H9 (cell line): Measurements from ENCODE around the gene TMEM233. TPM values are rescaled to one million over a fixed set of nuclear protein-coding genes. Genes with fewer than 3 reads are reported as not detected.

ENCODE experiments used
- DNase-seq: peaks from one replicate; pipeline ENCODE4 v3.0.0-alpha.2; 2017
- H2AFZ ChIP-seq: one replicate; pipeline ENCODE4 v1.6.1; 2013; ENCODE audit warnings: mild to moderate bottlenecking, low read length, control low read depth, moderate library complexity
- H2AK5ac ChIP-seq: 2 replicates; pipeline ENCODE4 v1.6.1; 2013; ENCODE audit warnings: low read length, control low read depth, mixed read lengths; ENCODE audit not compliant: insufficient read length
- H2BK120ac ChIP-seq: one replicate; pipeline ENCODE4 v1.6.1; 2013; ENCODE audit warnings: low read depth, mild to moderate bottlenecking, low read length, control low read depth, inconsistent platforms; ENCODE audit not compliant: poor library complexity, severe bottlenecking
- H2BK12ac ChIP-seq: 2 replicates; pipeline ENCODE4 v1.6.1; 2013; ENCODE audit warnings: low read length, control low read depth, mixed read lengths, low read depth; ENCODE audit not compliant: insufficient read length
- H2BK15ac ChIP-seq: 2 replicates; pipeline ENCODE4 v1.6.1; 2013; ENCODE audit warnings: low read depth, low read length, control low read depth
- H2BK20ac ChIP-seq: one replicate; pipeline ENCODE4 v1.6.1; 2013; ENCODE audit warnings: low read depth, mild to moderate bottlenecking, low read length, control low read depth, inconsistent platforms; ENCODE audit not compliant: poor library complexity, severe bottlenecking
- H2BK5ac ChIP-seq: 2 replicates; pipeline ENCODE4 v1.6.1; 2013; ENCODE audit warnings: low read length, control low read depth, mixed read lengths; ENCODE audit not compliant: insufficient read length
- H3K14ac ChIP-seq: 2 replicates; pipeline ENCODE4 v1.6.1; 2013; ENCODE audit warnings: low read length, control low read depth; ENCODE audit not compliant: insufficient read depth
- H3K18ac ChIP-seq: 2 replicates; pipeline ENCODE4 v1.6.1; 2013; ENCODE audit warnings: low read depth, mild to moderate bottlenecking, mixed read lengths, low read length, control low read depth; ENCODE audit not compliant: insufficient read length
- H3K23ac ChIP-seq: 2 replicates; pipeline ENCODE4 v1.6.1; 2013; ENCODE audit warnings: low read length, control low read depth, mixed read lengths, low read depth; ENCODE audit not compliant: insufficient read length
- H3K23me2 ChIP-seq: 2 replicates; pipeline ENCODE4 v1.6.1; 2013; ENCODE audit warnings: low read depth, mild to moderate bottlenecking, mixed read lengths, low read length, control low read depth; ENCODE audit not compliant: insufficient read length, poor library complexity, severe bottlenecking
- H3K27ac ChIP-seq: 2 replicates; pipeline ENCODE4 v1.5.1; 2013; ENCODE audit warnings: low read length, control low read depth, mixed read lengths, low read depth; ENCODE audit not compliant: insufficient read length
- H3K27me3 ChIP-seq: 2 replicates; pipeline ENCODE4 v1.6.1; 2013; ENCODE audit warnings: low read length, control low read depth, inconsistent platforms; ENCODE audit not compliant: insufficient read depth
- H3K4ac ChIP-seq: 2 replicates; pipeline ENCODE4 v1.6.1; 2013; ENCODE audit warnings: low read depth, mild to moderate bottlenecking, control low read depth, inconsistent platforms, low read length, moderate library complexity
- H3K4me1 ChIP-seq: 2 replicates; pipeline ENCODE4 v1.6.1; 2013; ENCODE audit warnings: low read length, control low read depth, inconsistent platforms; ENCODE audit not compliant: insufficient read depth
- H3K4me2 ChIP-seq: 2 replicates; pipeline ENCODE4 v1.6.1; 2013; ENCODE audit warnings: low read length, control low read depth, mixed read lengths; ENCODE audit not compliant: insufficient read length, insufficient read depth
- H3K56ac ChIP-seq: 2 replicates; pipeline ENCODE4 v1.6.1; 2013; ENCODE audit warnings: low read depth, mild to moderate bottlenecking, mixed read lengths, low read length, control low read depth; ENCODE audit not compliant: insufficient read length
- H3K79me1 ChIP-seq: 2 replicates; pipeline ENCODE4 v1.6.1; 2013; ENCODE audit warnings: low read depth, mild to moderate bottlenecking, moderate library complexity, low read length, control low read depth, inconsistent platforms; ENCODE audit not compliant: insufficient read depth, poor library complexity, severe bottlenecking
- H3K79me2 ChIP-seq: 2 replicates; pipeline ENCODE4 v1.6.1; 2013; ENCODE audit warnings: low read length, control low read depth, inconsistent platforms; ENCODE audit not compliant: insufficient read depth
- H3K9ac ChIP-seq: 2 replicates; pipeline ENCODE4 v1.6.1; 2013; ENCODE audit warnings: low read length, control low read depth, mixed read lengths; ENCODE audit not compliant: insufficient read length; ENCODE audit errors: extremely low read depth
- H3K9me3 ChIP-seq: one replicate; pipeline ENCODE4 v1.6.1; 2013; ENCODE audit warnings: low read depth, low read length, inconsistent platforms; ENCODE audit not compliant: control insufficient read depth
- H3T11ph ChIP-seq: one replicate; pipeline ENCODE4 v1.6.1; 2013; ENCODE audit warnings: mild to moderate bottlenecking, low read length, control low read depth, inconsistent platforms
- H4K20me1 ChIP-seq: one replicate; pipeline ENCODE4 v1.6.1; 2013; ENCODE audit not compliant: control insufficient read depth, insufficient read length, insufficient read depth
- H4K5ac ChIP-seq: 2 replicates; pipeline ENCODE4 v1.6.1; 2013; ENCODE audit warnings: low read depth, mild to moderate bottlenecking, mixed read lengths, low read length, control low read depth; ENCODE audit not compliant: insufficient read length
- H4K8ac ChIP-seq: replicated peaks from 2 replicates; pipeline ENCODE4 v1.6.1; 2013; ENCODE audit warnings: low read length, control low read depth, mixed read lengths, low read depth; ENCODE audit not compliant: insufficient read length
- H4K91ac ChIP-seq: 2 replicates; pipeline ENCODE4 v1.6.1; 2013; ENCODE audit warnings: low read depth, mild to moderate bottlenecking, moderate library complexity, mixed read lengths, low read length, control low read depth; ENCODE audit not compliant: insufficient read length
- H3K27ac Mint-ChIP-seq, 3 experiments: 2 replicates in 2 of 3; 3 replicates in 1 of 3; pipeline ENCODE4 v1.8.0; 2020 to 2021; ENCODE audit warnings: mixed read lengths in 3 of 3, mild to moderate bottlenecking in 1 of 3, moderate library complexity in 1 of 3
- H3K27me3 Mint-ChIP-seq: 2 replicates; pipeline ENCODE4 v1.8.0; 2021; ENCODE audit warnings: low read depth, mild to moderate bottlenecking, moderate library complexity, mixed read lengths
- H3K36me3 Mint-ChIP-seq, 3 experiments: 2 replicates in 2 of 3; 3 replicates in 1 of 3; pipeline ENCODE4 v1.8.0; 2020 to 2021; ENCODE audit warnings: low read depth in 3 of 3, mixed read lengths in 3 of 3; ENCODE audit not compliant: insufficient read depth in 1 of 3
- H3K4me1 Mint-ChIP-seq, 2 experiments: 2 replicates each; pipeline ENCODE4 v1.8.0; 2020; ENCODE audit warnings: mixed read lengths in 2 of 2
- H3K4me3 Mint-ChIP-seq, 2 experiments: 2 replicates in 1 of 2; 3 replicates in 1 of 2; pipeline ENCODE4 v1.8.0; 2020 to 2021; ENCODE audit warnings: mild to moderate bottlenecking in 2 of 2, mixed read lengths in 2 of 2, moderate library complexity in 1 of 2
- H3K9me3 Mint-ChIP-seq, 2 experiments: 2 replicates in 1 of 2; 3 replicates in 1 of 2; pipeline ENCODE4 v1.8.0; 2020; ENCODE audit warnings: mild to moderate bottlenecking in 2 of 2, mixed read lengths in 2 of 2, moderate library complexity in 1 of 2
- CTCF ChIP-seq: fragments of 200-600 bp; sonication (generic); conservative IDR thresholded peaks from 3 replicates; pipeline ENCODE4 v1.8.0; 2021; ENCODE audit warnings: antibody characterized with exemption, mild to moderate bottlenecking
- total RNA-seq: library from RNA; stranded (reverse); gene quantifications from 2 replicates; pipeline ENCODE4 v1.2.1, GENCODE V29; 2021

Gene TMEM233
- total RNA-seq, 1 experiment from 2014 or later, result not detected

GRCh38 chr12:119614705-119615104 is 21.1 kb downstream of the TMEM233 start:
- TF ChIP-seq CTCF, result no peak
- H3K79me2 ChIP-seq, result no peaks in the 10 kb centered on the region
- H2BK5ac ChIP-seq, result no peak overlapping the region
- Mint-ChIP-seq H3K4me1 (no peaks in the 10 kb centered on the region), H3K36me3 (peaks cover 5 to 22% (median 10%) of the 10 kb centered on the region in 3 experiments), H3K27ac (no peak overlapping the region), H3K9me3 (peaks cover 32 to 34% of the 10 kb centered on the region in 2 experiments), H3K4me3 (no peak overlapping the region; a peak in 1 of 5 replicates), H3K27me3 (peaks cover 16% of the 10 kb centered on the region)
- H3T11ph ChIP-seq, result no peak overlapping the region
- no peak overlapping the region for H2BK20ac ChIP-seq
- no peak overlapping the region for H3K14ac ChIP-seq
- H4K5ac ChIP-seq, result no peak overlapping the region
- H4K8ac ChIP-seq, result no peak overlapping the region
- H3K56ac ChIP-seq, result no peak overlapping the region
- H3K4me2 ChIP-seq, result no peak overlapping the region
- no peak overlapping the region for H3K23ac ChIP-seq
- H3K9me3 ChIP-seq, result no peaks in the 10 kb centered on the region
- no peak overlapping the region for H2AFZ ChIP-seq
- H3K27me3 ChIP-seq, result no peaks in the 10 kb centered on the region
- DNase-seq, result no peak
- no peak overlapping the region for H2BK120ac ChIP-seq
- H2AK5ac ChIP-seq, result no peak overlapping the region
- H3K27ac ChIP-seq, result no peak overlapping the region
- no peaks in the 10 kb centered on the region for H3K23me2 ChIP-seq
- H3K18ac ChIP-seq, result no peak overlapping the region
- H4K91ac ChIP-seq, result no peak overlapping the region
- H2BK15ac ChIP-seq, result no peak overlapping the region
- H3K9ac ChIP-seq, result no peak overlapping the region
- no peaks in the 10 kb centered on the region for H3K79me1 ChIP-seq
- H4K20me1 ChIP-seq, result no peaks in the 10 kb centered on the region
- no peak overlapping the region for H3K4ac ChIP-seq
- no peaks in the 10 kb centered on the region for H3K4me1 ChIP-seq
- H2BK12ac ChIP-seq, result no peak overlapping the region
